ENCODE results near the gene RBPJL. TPM values are rescaled to one million over a fixed set of nuclear protein-coding genes. Genes with fewer than 3 reads are reported as not detected.

Gene RBPJL
- total and polyA plus RNA-seq, 2 donors from 2014 or later = not detected

DNA sequence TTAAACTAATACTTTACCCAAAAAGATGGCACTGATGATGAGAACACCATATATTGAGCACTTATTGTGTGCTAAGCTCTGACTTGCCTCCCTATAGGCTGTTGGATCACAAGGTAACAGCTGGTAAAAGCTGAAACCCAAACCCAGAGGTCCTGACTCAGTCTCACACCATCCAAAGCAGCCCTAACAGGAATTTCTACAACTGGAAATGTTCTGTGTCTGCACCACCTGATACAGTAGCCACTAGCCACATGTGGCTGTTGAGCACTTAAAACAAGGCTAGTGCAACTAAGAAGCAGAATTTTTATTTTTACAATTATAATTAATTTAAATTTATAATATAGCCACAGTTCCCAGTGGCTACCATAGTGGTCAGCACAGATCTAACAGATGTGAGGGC is 17.1 kb downstream of the RBPJL start:
- intact Hi-C loops (cut with DNase I) = loop anchor here (5.0 kb wide), 1 partner anchor 114 kb away; no protein-coding TSS in a partner anchor
- H3K27me3 ChIP-seq (ENCODE audit: control insufficient read depth, insufficient read depth, low read length) = no peaks in the 10 kb centered on the region
- H3K36me3 ChIP-seq (ENCODE audit: control insufficient read depth in 2 of 3, insufficient read depth in 3 of 3, low read length in 3 of 3) = peaks cover under 1 to 32% (median 24%) of the 10 kb centered on the region in 3 donors
- no peaks in the 10 kb centered on the region for H3K9me3 ChIP-seq (ENCODE audit: control insufficient read depth in 2 of 3, insufficient read depth in 1 of 3, low read length in 3 of 3)
- H3K27ac ChIP-seq (ENCODE audit: low read depth in 2 of 2, low read length in 2 of 2) = peak overlapping the region in 1 of 2 donors; percentile 35
- TF ChIP-seq, protein P1, sequence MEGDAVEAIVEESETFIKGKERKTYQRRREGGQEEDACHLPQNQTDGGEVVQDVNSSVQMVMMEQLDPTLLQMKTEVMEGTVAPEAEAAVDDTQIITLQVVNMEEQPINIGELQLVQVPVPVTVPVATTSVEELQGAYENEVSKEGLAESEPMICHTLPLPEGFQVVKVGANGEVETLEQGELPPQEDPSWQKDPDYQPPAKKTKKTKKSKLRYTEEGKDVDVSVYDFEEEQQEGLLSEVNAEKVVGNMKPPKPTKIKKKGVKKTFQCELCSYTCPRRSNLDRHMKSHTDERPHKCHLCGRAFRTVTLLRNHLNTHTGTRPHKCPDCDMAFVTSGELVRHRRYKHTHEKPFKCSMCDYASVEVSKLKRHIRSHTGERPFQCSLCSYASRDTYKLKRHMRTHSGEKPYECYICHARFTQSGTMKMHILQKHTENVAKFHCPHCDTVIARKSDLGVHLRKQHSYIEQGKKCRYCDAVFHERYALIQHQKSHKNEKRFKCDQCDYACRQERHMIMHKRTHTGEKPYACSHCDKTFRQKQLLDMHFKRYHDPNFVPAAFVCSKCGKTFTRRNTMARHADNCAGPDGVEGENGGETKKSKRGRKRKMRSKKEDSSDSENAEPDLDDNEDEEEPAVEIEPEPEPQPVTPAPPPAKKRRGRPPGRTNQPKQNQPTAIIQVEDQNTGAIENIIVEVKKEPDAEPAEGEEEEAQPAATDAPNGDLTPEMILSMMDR (IDR thresholded peaks at IDR 0.05; ENCODE audit: borderline replicate concordance, extremely low read depth, insufficient read depth) = no peak
- H3K9ac ChIP-seq (ENCODE audit: low read length in 3 of 3) = no peak overlapping the region
- H3K4me3 ChIP-seq (ENCODE audit: low read length in 3 of 3) = no peak overlapping the region
- FAIRE-seq = no peak
- DNase-seq = no peak
- H3K4me1 ChIP-seq (ENCODE audit: control insufficient read depth in 2 of 3, insufficient read depth in 2 of 3, low read depth in 1 of 3, low read length in 3 of 3) = peaks cover 0 to 3% (median 0%) of the 10 kb centered on the region in 3 donors

DNA sequence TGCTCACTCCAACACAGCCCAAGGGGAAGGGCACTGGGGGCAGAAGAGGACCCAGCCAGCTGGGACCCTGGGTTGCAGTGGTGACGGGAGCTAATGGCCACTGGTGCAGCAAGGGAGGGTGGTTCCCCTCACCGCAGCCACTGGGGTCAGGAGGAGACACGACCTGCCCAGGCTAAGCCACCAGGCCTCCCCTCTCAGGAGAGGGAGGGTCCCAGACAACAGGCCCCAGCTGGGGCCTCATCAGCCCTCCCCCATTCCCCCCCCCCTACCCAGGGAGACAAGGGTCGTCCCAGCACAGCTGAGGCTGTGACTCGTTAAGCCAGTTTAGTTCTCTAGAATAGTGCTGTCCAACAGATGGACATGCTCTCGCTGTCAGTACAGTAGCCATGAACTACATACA is 18.7 kb downstream of the RBPJL start:
- no peak for FAIRE-seq
- H3K36me3 ChIP-seq (ENCODE audit: control insufficient read depth in 2 of 3, insufficient read depth in 3 of 3, low read length in 3 of 3) = peaks cover 2 to 49% (median 36%) of the 10 kb centered on the region in 3 donors
- intact Hi-C loops (cut with DNase I) = no loop called here

DNA sequence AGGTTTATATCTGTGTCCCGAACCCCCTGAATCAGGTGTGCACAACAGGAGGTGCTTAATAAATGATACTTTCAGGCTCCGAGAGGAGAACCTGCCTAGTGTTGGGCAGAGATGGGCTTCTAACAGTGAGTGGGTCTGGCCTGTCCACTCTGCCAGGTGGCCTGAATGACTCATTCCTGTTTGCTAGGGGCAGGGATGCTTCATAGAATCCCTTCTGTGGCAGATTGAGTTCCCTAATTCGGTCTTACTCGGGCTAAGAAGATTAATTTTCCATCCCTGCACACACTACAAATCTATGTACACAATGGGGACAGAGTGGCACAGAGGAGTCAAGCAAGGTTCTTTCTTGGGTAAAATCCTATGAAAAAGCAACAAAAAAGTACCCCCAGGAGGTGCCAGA is 21.8 kb downstream of the RBPJL start:
- no peaks in the 10 kb centered on the region for H3K9me3 ChIP-seq (ENCODE audit: control insufficient read depth in 2 of 3, insufficient read depth in 1 of 3, low read length in 3 of 3)
- FAIRE-seq = no peak
- H3K9ac ChIP-seq (ENCODE audit: low read length in 3 of 3) = peak overlapping the region in 1 of 3 donors; percentile 15
- H3K27me3 ChIP-seq (ENCODE audit: control insufficient read depth, insufficient read depth, low read length) = no peaks in the 10 kb centered on the region
- TF ChIP-seq, protein P1 (IDR thresholded peaks at IDR 0.05; ENCODE audit: borderline replicate concordance, extremely low read depth, insufficient read depth) = no peak
- intact Hi-C loops (cut with DNase I) = no loop called here
- no peak for DNase-seq
- H3K4me3 ChIP-seq (ENCODE audit: low read length in 3 of 3) = no peak overlapping the region
- peaks cover 2 to 73% (median 46%) of the 10 kb centered on the region in 3 donors for H3K36me3 ChIP-seq (ENCODE audit: control insufficient read depth in 2 of 3, insufficient read depth in 3 of 3, low read length in 3 of 3)
- H3K4me1 ChIP-seq (ENCODE audit: control insufficient read depth in 2 of 3, insufficient read depth in 2 of 3, low read depth in 1 of 3, low read length in 3 of 3) = peaks cover 0 to 24% (median 19%) of the 10 kb centered on the region in 3 donors
- peak overlapping the region; percentile 47 to 49 for H3K27ac ChIP-seq (ENCODE audit: low read depth in 2 of 2, low read length in 2 of 2)

More for the DNA sequence above, 18.7 kb downstream of the RBPJL start:
- Histone ChIP-seq H3K4me1 (ENCODE audit: control insufficient read depth in 2 of 3, insufficient read depth in 2 of 3, low read depth in 1 of 3, low read length in 3 of 3) (peaks cover 0 to 16% (median 11%) of the 10 kb centered on the region in 3 donors), H3K4me3 (ENCODE audit: low read length in 3 of 3) (no peak overlapping the region), H3K27me3 (ENCODE audit: control insufficient read depth, insufficient read depth, low read length) (no peaks in the 10 kb centered on the region), H3K9me3 (ENCODE audit: control insufficient read depth in 2 of 3, insufficient read depth in 1 of 3, low read length in 3 of 3) (no peaks in the 10 kb centered on the region), H3K27ac (ENCODE audit: low read depth in 2 of 2, low read length in 2 of 2) (peak overlapping the region; percentile 39 to 47), H3K9ac (ENCODE audit: low read length in 3 of 3) (no peak overlapping the region)
- TF ChIP-seq, protein P1 (IDR thresholded peaks at IDR 0.05; ENCODE audit: borderline replicate concordance, extremely low read depth, insufficient read depth) = no peak
- DNase-seq = peak in 2 of 5 donors; percentile 36 to 77

All from kidney (tissue), 14 donors.